HG03066 (cell line): ENCODE results near the gene CCDC102B.
A peak's percentile ranks its signal among the peaks of the same experiment; 100 is the strongest.
"Not testable (repeated sequence)": the region's sequence is repeated elsewhere in the genome, so short reads cannot be mapped to it uniquely, and the experiment has no call there.

Source experiments
- ATAC-seq: cut with Tn5 transposase; IDR thresholded peaks from one replicate; pipeline ENCODE4 v1.9.1; 2021; ENCODE audit warnings: low read depth; ENCODE audit not compliant: unreplicated experiment

Gene CCDC102B

DNA sequence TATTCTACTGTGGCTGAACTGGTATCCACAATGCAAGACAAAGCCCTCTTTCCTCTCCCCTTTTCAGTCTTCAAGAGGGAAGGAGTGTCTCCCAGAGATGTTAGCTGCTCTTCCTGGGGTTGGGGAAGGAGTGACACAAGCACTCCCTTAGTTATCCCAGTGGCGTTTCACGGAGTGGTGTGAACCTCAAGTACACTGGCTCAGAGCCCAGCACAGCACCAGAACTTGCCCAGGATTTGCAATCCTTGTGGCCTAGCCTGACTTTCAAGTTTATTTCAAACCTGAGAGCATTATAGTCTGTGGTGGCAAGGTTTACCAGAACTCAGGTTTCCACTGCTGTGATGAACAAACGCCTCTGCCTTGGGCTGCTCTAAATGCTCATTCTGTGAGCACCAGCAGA lies 162.5 kb downstream of the CCDC102B start:
- ATAC-seq = no peak

DNA sequence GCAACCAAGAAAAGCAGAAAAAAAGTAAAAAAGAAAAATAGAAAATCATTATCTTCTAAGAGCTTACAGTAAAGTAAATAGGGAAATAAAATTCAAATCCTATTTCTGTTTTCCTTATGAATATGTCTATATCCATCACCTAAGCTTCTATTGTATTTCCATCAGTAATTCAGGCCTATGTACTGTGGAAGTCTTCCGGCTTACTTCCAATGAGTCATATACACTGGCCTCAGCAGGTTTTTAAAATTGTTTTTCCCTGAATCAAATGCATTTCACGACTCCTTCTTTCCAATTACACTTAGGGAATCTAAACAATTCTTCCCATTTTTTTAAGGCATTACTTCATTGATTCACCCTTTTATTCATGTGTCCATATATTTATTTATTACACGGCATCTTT lies 164.7 kb downstream of the CCDC102B start:
- ATAC-seq = no peak

DNA sequence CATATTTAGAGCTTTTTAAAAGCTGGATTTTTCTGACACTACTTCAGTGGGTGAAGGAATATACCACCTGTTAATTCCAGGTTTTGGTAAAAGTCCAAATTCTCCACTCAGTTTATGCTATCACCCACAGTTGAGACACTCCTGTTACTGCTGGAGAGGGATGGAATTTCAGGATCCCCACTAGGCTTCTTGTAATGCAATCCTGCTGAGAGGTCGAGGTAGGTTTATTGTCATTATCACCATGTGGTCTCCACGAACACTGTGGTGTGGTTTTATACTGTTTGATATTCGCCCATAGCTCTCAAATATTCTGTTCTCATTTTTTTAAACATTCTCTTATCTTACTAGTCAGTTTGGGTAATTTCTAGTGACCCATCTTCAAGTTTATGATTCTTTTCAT lies 167.9 kb downstream of the CCDC102B start:
- no peak for ATAC-seq

- ATAC-seq = no peak
Observed at GRCh38 chr18:68969027-68969426, 171.1 kb downstream of the CCDC102B start.

- ATAC-seq = no peak
Observed at GRCh38 chr18:68972176-68972575, 174.3 kb downstream of the CCDC102B start.

- ATAC-seq = no peak
Observed at GRCh38 chr18:68979737-68980136, 181.9 kb downstream of the CCDC102B start.

DNA sequence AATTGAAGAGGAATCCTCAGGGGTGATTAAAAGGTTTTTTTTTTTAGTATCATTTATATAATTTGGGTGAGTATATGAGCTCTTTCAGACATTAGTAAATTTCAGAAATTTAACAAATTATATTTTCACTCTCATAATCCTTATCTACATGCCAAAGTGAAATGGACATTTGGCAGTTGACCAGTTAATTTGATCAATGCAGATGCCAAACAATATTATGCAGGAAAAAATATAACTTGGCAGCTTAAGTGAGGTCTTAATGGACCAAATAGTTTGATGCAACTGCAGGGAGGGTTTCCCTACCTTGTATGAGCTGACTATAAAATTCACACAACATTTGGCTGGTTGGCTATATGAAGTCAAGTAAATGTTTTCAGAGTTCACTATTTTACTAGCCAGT lies 185.2 kb downstream of the CCDC102B start:
- ATAC-seq = no peak

- no peak for ATAC-seq
Observed at GRCh38 chr18:68984342-68984741, 186.5 kb downstream of the CCDC102B start.

- peak; percentile 97 for ATAC-seq
Observed at GRCh38 chr18:68985172-68985820, 187.4 kb downstream of the CCDC102B start.

DNA sequence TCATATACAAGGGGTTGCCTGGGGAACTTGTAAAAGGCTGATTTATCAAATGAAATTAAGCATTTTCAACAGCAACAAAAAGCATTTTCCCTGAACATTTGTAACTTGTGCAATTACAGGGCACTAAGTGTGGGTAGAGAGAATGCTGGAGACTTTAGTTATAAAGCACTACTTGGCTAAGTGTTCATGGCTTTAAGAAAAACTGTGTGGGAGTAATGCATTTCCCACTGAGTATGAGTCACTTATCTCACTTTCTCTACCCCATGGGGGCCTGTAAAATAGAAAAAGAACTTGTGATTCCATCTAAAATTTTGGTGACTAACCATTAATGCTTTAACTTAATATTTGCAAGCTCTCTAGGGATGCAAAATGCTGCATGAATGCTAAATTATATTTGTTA lies 193.4 kb downstream of the CCDC102B start:
- peak; percentile 68 for ATAC-seq

GRCh38 chr18:68992719-68993482 lies 195.0 kb downstream of the CCDC102B start:
- ATAC-seq = peak; percentile 52

DNA sequence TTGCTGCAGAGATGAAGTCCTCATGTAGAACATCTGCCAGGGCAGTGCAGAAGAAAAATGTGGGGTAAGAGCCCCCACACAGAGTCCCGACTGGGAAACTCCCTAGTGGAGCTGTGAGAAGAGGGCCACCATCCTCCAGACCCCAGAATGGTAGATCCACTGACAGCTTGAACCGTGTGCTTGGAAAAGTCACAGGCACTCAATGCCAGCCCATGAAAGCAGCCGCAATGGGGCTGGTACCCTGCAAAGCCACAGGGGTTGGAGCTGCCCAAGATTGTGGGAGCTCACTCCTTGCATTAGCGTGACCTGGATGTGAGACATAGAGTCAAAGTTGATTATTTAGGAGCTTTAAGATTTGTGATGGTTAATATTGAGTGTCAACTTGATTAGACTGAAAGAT lies 197.8 kb downstream of the CCDC102B start:
- no peak for ATAC-seq

DNA sequence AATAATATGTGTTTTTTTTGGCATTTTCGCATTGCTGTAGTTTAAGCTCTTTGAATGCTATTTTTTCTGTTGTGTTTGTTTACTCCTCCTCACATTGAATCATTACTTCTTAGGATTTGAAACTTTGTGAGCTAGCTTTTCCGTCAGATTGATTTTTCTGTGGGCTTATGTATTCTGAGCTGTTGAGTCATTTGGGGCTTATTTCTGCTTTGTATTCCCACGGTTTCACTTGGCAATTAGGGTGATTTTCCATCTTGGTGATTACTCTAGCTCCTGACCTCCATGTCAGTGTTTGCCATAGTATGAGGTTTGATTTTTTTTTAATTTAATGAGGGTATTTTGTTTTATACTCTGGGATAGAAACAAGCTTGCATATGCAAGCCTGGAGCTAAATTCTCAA lies 200.0 kb downstream of the CCDC102B start:
- ATAC-seq = no peak

DNA sequence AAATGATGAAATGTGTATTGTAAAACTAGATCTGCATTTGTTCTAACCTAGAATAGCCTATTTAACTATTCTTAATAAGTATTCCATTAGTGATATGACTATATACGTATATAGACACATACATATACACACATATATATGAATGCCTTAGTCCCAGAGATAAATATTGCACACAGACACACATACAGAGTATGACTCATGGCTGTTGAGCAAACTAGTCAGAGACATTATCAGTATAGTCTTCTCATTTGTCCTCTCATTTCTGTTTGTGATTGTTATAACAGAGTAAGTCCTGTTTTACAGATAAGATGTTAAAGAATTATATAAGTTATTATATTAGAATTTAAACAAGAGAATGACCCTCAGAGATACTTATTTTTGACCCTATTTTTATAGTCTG lies 202.5 kb downstream of the CCDC102B start:
- no peak for ATAC-seq

DNA sequence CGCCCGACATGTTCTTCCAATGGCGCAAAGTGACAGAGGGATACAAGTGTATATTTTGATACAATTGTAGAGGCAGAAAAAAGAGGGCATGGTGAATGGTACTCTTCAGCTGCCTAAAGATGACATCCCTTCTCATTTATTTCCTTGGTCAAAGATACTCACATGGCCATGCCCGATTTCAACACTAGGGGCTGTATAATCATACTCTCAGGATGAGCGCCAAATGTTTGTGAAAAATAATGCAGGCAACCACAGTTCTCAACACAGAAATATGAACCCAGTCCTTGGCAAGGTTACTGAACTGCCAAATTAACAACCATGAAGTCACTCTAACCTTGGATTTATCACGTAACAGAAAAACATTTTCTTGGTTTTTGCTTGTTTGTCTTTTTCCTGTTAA lies 204.4 kb downstream of the CCDC102B start:
- no peak for ATAC-seq

- ATAC-seq = not testable (repeated sequence)
Observed at GRCh38 chr18:69006212-69006611, 208.3 kb downstream of the CCDC102B start.

- ATAC-seq = no peak
Observed at GRCh38 chr18:69008538-69008937, 210.7 kb downstream of the CCDC102B start.

DNA sequence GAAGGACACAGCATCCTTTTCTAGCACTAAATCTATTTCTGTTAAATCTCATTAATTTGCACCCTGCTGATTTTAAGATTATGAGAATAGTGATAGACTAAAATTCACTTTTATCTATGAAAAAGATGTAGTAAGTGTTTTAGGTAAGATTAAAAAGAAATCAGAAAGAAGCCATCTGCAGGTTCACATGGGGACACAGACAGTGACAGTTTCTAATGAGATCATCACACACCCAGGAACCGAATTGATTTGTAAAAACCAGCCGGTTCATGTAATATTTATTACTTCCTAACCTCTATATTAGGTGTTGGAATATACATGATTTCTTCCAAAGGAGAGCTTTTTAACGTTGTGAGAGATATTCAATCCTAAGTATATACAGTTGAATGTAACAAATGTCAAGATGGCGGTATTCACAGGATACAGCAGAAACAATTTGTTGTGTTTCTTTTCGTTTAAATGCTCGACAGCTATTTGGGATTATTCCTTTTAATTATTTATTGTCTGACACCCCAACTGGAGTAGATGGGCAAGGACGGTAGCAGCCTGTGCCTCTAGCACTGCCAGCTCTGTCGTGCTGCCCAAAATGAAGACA lies 223.4 kb downstream of the CCDC102B start:
- no peak for ATAC-seq

- no peak for ATAC-seq
Observed at GRCh38 chr18:69022426-69022825, 224.5 kb downstream of the CCDC102B start.

- ATAC-seq = no peak
Observed at GRCh38 chr18:69031571-69031970, 233.7 kb downstream of the CCDC102B start.

GRCh38 chr18:69032009-69032408 lies 234.1 kb downstream of the CCDC102B start:
- ATAC-seq = no peak

DNA sequence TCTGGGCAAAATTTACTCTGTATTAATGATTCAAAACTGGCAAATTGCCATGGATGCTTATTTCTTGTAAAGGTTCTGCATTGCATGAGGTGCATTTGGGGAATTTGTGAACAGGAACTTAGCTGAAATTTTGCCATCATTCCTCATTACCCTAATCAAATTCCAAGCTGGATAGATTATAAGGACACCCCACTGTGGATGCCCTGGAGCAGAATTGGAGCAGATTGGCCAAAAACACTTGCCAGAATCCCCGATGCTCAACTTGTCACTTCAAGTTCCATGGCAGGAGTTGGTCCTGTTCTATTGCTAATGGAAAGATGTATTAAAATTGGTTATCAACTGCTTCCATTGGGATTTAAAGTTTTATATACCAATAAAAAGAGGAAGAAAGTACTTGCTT lies 237.9 kb downstream of the CCDC102B start:
- ATAC-seq = no peak
